Thoracic aorta (tissue), 2 donors: Measurements from ENCODE around the gene AXIN2. TPM values are rescaled to one million over a fixed set of nuclear protein-coding genes. Genes with fewer than 3 reads are reported as not detected.

Experiments
- ATAC-seq: fragments of 150-250 bp; one replicate; pipeline ENCODE4 v1.8.0; 2017; ENCODE audit warnings: low read depth; ENCODE audit not compliant: insufficient number of reproducible peaks, low FRiP score
- DNase-seq: peaks from one replicate; pipeline ENCODE4 v3.0.0-alpha.2; 2020; ENCODE audit warnings: low spot score
- H3K27ac ChIP-seq, 2 donors: fragments of 200-600 bp; sonication (generic); 1 replicate in 1 of 2; 2 replicates in 1 of 2; pipeline ENCODE4 v1.5.1; 2016; ENCODE audit warnings: mild to moderate bottlenecking in 2 of 2, moderate library complexity in 2 of 2
- H3K27me3 ChIP-seq: fragments of 200-600 bp; sonication (generic); replicated peaks from 2 replicates; pipeline ENCODE4 v1.6.0; 2016; ENCODE audit warnings: mild to moderate bottlenecking; ENCODE audit not compliant: insufficient read depth
- H3K36me3 ChIP-seq: fragments of 200-600 bp; sonication (generic); one replicate; pipeline ENCODE4 v1.5.1; 2016
- H3K4me1 ChIP-seq, 2 donors: fragments of 200-600 bp; sonication (generic); 1 replicate in 1 of 2; 2 replicates in 1 of 2; pipeline versions ENCODE4 v1.5.1 to v1.6.0; 2016; ENCODE audit warnings: low read depth in 2 of 2, mild to moderate bottlenecking in 1 of 2; ENCODE audit not compliant: control insufficient read depth in 1 of 2
- H3K4me3 ChIP-seq: fragments of 200-600 bp; sonication (generic); 2 replicates; pipeline ENCODE4 v1.5.1; 2016; ENCODE audit warnings: mild to moderate bottlenecking
- H3K9me3 ChIP-seq: fragments of 200-600 bp; sonication (generic); 2 replicates; pipeline ENCODE4 v1.5.1; 2016
- total RNA-seq, 2 donors: library from RNA; depleted of rRNA; stranded (reverse); fragments of >200 nt; gene quantifications; one replicate each; pipeline versions ENCODE4 v1.1.0 to v1.2.3, GENCODE V29; 2016
- TF ChIP-seq, protein P1 (sequence below): fragments of 200-600 bp; sonication (generic); IDR thresholded peaks from one replicate; pipeline ENCODE4 v1.5.1; 2019; ENCODE audit warnings: antibody characterized with exemption

AXIN2 gene
- total RNA-seq, 2 donors from 2014 or later = 24.9 to 27.4 TPM

DNA sequence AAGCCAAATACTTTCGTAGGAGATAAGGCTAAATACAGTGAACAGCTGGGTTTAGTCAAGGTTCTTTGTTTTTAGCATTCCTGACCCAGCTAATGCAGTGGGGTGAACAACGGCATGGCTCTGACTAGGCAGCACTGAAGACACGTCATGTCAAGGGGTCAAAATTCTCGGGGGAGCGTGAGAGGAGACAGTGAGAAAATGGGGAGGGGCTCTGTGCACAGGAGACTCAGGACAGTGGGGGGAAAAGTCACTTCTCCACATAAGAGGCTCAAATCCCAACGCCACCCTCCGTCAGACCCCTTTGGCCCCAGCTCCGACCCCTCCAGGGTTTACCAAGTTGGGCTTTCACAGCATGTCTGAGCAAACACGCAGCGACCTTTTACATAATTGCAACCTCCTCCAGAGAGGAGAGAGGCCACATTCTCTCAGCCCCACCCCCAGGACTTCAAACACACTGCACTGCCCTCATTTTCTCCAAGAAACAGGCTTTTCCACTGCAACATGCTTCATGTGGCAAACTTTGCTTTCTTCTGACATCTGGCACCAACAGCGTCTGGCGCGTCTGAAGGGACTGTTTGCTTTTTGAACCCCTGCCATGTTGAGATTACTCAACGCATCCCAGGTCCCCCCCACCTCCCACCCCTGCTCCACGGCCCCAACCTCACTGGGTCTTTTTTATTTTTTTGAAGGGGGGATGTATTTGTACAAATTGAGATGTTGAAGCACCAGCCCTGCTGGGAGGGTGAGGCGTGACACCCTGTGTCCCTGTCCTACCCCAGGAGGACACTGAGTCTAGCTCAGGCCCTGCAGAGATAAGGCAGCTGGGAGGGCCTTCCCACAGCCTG, 30.0 kb downstream of the AXIN2 start:
- H3K4me1 ChIP-seq = peaks cover 18 to 57% of the 10 kb centered on the region in 2 donors
- ATAC-seq (peak; percentile 43), DNase-seq (no peak)
- no peaks in the 10 kb centered on the region for H3K9me3 ChIP-seq
- H3K36me3 ChIP-seq = peaks cover 27% of the 10 kb centered on the region
- TF ChIP-seq, protein P1, sequence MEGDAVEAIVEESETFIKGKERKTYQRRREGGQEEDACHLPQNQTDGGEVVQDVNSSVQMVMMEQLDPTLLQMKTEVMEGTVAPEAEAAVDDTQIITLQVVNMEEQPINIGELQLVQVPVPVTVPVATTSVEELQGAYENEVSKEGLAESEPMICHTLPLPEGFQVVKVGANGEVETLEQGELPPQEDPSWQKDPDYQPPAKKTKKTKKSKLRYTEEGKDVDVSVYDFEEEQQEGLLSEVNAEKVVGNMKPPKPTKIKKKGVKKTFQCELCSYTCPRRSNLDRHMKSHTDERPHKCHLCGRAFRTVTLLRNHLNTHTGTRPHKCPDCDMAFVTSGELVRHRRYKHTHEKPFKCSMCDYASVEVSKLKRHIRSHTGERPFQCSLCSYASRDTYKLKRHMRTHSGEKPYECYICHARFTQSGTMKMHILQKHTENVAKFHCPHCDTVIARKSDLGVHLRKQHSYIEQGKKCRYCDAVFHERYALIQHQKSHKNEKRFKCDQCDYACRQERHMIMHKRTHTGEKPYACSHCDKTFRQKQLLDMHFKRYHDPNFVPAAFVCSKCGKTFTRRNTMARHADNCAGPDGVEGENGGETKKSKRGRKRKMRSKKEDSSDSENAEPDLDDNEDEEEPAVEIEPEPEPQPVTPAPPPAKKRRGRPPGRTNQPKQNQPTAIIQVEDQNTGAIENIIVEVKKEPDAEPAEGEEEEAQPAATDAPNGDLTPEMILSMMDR = peak; percentile 49
- H3K27me3 ChIP-seq = no peaks in the 10 kb centered on the region
- peak overlapping the region; percentile 9 for H3K4me3 ChIP-seq
- peak overlapping the region; percentile 46 to 61 for H3K27ac ChIP-seq

DNA sequence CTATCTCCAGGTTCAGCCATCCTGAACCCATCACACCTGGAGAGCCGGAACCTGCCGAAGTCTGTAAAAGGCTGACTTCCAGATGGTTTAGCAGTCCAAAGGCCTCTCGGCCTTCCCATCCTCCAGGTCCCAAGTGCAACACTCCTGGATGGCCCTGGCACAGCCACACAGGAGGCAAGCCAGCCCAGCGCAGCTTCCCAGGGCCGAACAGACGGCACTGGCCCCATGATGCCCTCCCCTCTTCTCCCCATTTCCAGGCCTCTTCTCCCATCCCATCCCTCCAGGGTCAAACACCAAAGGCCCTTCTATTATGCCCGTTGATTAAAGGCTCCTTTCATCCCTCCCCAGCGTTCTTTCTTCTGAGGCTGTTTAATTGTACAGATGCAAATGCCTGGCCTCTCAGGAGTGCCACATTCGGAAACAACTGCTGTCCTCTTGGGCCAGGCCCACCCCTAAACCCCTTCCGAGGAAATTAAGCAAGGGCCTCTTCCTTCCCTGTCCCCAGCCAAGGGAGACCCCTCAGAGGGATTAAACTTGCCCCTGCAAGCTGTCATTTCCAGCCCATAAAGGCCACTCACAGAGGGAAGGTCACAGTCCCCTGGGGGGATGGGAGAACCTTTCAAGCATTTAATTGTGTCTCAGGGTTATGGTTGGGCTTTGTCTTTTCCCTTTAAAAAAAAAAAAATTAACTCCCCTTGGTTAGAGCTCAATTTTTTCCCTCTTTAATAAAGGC, 30.8 kb downstream of the AXIN2 start:
- ATAC-seq = no peak
- TF ChIP-seq, protein P1 = no peak
- Histone ChIP-seq H3K27me3 (no peaks in the 10 kb centered on the region), H3K9me3 (no peaks in the 10 kb centered on the region), H3K4me1 (peaks cover 18 to 51% of the 10 kb centered on the region in 2 donors), H3K36me3 (peaks cover 27% of the 10 kb centered on the region), H3K27ac (peak overlapping the region; percentile 46 to 61), H3K4me3 (no peak overlapping the region)
- DNase-seq = no peak

DNA sequence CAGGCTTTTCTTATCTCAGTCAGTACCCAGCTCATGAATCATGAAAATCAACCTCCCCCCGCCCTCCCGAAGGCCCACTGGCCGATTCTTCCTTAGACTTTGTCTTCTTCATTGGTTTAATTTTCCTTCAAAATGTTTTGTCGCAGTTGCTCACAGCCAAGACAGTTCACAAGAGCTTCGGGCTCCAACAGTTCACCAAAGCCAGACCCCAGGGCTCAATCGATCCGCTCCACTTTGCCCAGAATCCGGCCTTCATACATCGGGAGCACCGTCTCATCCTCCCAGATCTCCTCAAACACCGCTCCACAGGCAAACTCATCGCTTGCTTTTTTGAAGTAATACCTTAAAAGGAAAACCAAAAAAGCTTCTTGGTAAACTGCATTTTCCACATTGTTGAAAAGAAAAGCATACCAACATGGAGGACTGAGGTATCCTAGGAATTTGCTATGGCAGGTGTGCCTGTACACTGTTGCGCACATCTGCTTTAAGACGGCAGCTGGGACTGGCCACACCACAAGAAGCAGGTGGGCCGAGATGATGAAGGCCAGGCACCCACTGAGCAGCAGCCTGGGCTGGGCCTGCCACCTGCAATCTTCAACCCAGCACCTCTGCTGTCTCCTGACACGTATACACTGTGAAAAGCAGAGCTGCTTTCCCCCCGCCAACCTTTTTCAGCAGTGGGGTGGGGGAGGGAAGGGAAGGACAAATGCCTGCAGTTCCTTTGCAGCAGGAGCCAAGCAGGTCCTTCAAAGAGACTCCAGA, 31.5 kb downstream of the AXIN2 start:
- no peak for DNase-seq
- Histone ChIP-seq H3K27me3 (no peaks in the 10 kb centered on the region), H3K4me1 (peaks cover 18 to 51% of the 10 kb centered on the region in 2 donors), H3K27ac (peak overlapping the region in 1 of 2 donors; percentile 46), H3K9me3 (no peaks in the 10 kb centered on the region), H3K36me3 (peaks cover 27% of the 10 kb centered on the region), H3K4me3 (no peak overlapping the region)
- no peak for ATAC-seq
- TF ChIP-seq, protein P1 = no peak

DNA sequence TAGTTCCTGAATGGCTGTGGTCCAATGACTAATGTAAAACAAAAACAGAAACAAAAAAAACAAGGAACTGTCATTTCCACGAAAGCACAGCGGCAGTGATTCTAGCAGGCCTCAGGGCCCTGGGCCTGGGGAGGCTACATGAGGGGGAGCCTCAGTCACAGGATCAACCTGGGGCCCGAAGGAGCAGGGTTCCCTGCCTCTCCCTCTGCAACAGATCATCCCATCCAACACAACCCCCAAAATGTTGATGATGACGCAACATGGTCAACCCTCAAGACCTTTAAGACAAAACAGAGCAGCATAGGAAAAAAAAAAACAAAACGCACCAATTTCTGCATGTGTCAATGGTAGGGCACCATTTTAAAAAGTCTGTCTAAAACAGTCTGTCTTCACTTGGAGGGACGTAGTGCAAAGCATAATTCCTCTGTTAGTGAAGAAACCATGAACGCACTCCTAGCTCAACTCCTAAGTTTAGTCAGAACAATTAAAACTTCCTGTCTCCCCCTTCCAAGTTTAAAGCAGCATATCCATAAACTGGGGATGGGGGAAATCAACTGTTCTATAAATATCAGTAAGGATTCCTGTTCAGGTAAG, 32.3 kb downstream of the AXIN2 start:
- H3K27me3 ChIP-seq = no peaks in the 10 kb centered on the region
- DNase-seq (no peak), ATAC-seq (no peak)
- TF ChIP-seq, protein P1 = no peak
- H3K36me3 ChIP-seq = peaks cover 26% of the 10 kb centered on the region
- H3K4me3 ChIP-seq = no peak overlapping the region
- H3K27ac ChIP-seq = no peak overlapping the region
- no peaks in the 10 kb centered on the region for H3K9me3 ChIP-seq
- H3K4me1 ChIP-seq = peaks cover 18 to 44% of the 10 kb centered on the region in 2 donors
